Erythroblast (primary cell): ENCODE results near the gene ARAP1.

Experiments
- DNase-seq, 2 experiments: peaks; one replicate each; lab custom pipeline; 2025; lab: John Stamatoyannopoulos, UW
- GATA1 ChIP-seq: IDR thresholded peaks from 2 replicates; pipeline ENCODE4 v1.6.1; 2011; ENCODE audit warnings: low read depth, mild to moderate bottlenecking, control low read depth, low read length, moderate library complexity
- POLR2A ChIP-seq: IDR thresholded peaks from 2 replicates; pipeline ENCODE4 v1.6.1; 2011; ENCODE audit warnings: mild to moderate bottlenecking, low read length

Gene ARAP1

GRCh38 chr11:72637926-72638325 lies 114.3 kb downstream of the ARAP1 start:
- DNase-seq: no peak
- TF ChIP-seq POLR2A: no peak
- TF ChIP-seq GATA1: no peak

- DNase-seq: no peak
- no peak for TF ChIP-seq GATA1
- TF ChIP-seq POLR2A: no peak
Observed at GRCh38 chr11:72637198-72637597, 115.0 kb downstream of the ARAP1 start.

GRCh38 chr11:72636376-72636775 lies 115.8 kb downstream of the ARAP1 start:
- TF ChIP-seq POLR2A (no peak), GATA1 (no peak)
- no peak for DNase-seq

- TF ChIP-seq GATA1 (no peak), POLR2A (no peak)
- no peak for DNase-seq
Observed at GRCh38 chr11:72635933-72636332, 116.3 kb downstream of the ARAP1 start.

GRCh38 chr11:72635309-72635915 lies 116.8 kb downstream of the ARAP1 start:
- no peak for TF ChIP-seq POLR2A
- no peak for TF ChIP-seq GATA1
- no peak for DNase-seq
